ENCODE data around the gene PHF13. TPM values are rescaled to one million over a fixed set of nuclear protein-coding genes. Genes with fewer than 3 reads are reported as not detected.
A peak's percentile ranks its signal among the peaks of the same experiment; 100 is the strongest.

PHF13 gene
- total and polyA plus RNA-seq, 2 of the 4 experiments (the other 2 are of a cell fraction) = 7.3 to 9.8 TPM

DNA sequence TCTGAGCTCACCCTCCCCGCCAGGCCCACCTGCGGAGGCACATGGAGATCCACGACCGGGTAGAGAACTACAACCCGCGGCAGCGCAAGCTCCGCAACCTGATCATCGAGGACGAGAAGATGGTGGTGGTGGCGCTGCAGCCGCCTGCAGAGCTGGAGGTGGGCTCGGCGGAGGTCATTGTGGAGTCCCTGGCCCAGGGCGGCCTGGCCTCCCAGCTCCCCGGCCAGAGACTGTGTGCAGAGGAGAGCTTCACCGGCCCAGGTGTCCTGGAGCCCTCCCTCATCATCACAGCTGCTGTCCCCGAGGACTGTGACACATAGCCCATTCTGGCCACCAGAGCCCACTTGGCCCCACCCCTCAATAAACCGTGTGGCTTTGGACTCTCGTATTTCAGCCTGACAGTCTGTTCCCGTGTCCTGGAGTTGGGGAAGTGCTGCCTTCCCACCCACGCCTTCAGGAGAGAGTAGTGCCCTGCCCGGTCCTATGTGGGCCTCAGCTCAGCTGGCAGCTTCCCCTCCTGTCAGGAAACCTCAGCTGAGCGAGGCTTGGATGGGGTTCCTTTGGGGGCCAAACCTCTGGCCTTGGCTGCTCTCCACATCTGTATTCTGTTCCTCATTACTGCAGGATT, 24.5 kb upstream of the PHF13 start:
- Histone ChIP-seq H3K27me3 (ENCODE audit: control insufficient read depth, insufficient read depth, low read length) (no peaks in the 10 kb centered on the region), H3K9me3 (ENCODE audit: control insufficient read depth, insufficient read depth, low read length) (no peaks in the 10 kb centered on the region), H2BK5ac (ENCODE audit: low read depth, low read length, poor library complexity, severe bottlenecking) (no peak overlapping the region), H4K8ac (ENCODE audit: low read depth in 2 of 2, low read length in 2 of 2) (no peak overlapping the region), H2AK5ac (ENCODE audit: low read depth, low read length) (no peak overlapping the region), H2AFZ (replicated peaks; ENCODE audit: low read length, poor library complexity) (no peak overlapping the region), H3K9me1 (ENCODE audit: insufficient read depth, low read length) (peaks cover 4% of the 10 kb centered on the region; the same call in 1 of the 2 replicates), H2AK9ac (replicated peaks; ENCODE audit: low read depth, low read length, poor library complexity) (peak overlapping the region; percentile 57), H3K23ac (ENCODE audit: low read depth, low read length) (no peak overlapping the region), H3K56ac (ENCODE audit: extremely low read depth, insufficient read depth, low read length) (no peak overlapping the region), H3K14ac (replicated peaks; ENCODE audit: low read depth, low read length) (no peak overlapping the region), H3K4me2 (ENCODE audit: low read depth, low read length) (no peak overlapping the region), H3K4me1 (ENCODE audit: control insufficient read depth, insufficient read depth, low read length) (no peaks in the 10 kb centered on the region), H3K4ac (ENCODE audit: low read depth, low read length) (no peak overlapping the region), H2BK15ac (ENCODE audit: low read depth, low read length) (no peak overlapping the region), H4K20me1 (ENCODE audit: insufficient read depth, low read length) (peaks cover 63% of the 10 kb centered on the region), H3K9ac (ENCODE audit: low read depth, low read length) (no peak overlapping the region), H2BK120ac (ENCODE audit: low read depth, low read length) (no peak overlapping the region), H3K18ac (ENCODE audit: low read depth, low read length) (no peak overlapping the region), H3K36me3 (ENCODE audit: control insufficient read depth, insufficient read depth, low read length) (peaks cover 65% of the 10 kb centered on the region), H3K4me3 (ENCODE audit: insufficient read depth, low read depth, low read length) (no peak overlapping the region), H3K27ac (ENCODE audit: insufficient read depth, low read length) (no peak overlapping the region), H4K5ac (ENCODE audit: low read depth, low read length) (no peak overlapping the region), H4K91ac (ENCODE audit: insufficient read depth, low read depth, low read length) (no peak overlapping the region), H3K79me1 (ENCODE audit: low read depth in 1 of 2, low read length in 2 of 2) (peaks cover 8 to 65% of the 10 kb centered on the region in 2 experiments), H2BK20ac (ENCODE audit: low read depth, low read length) (no peak overlapping the region)
- CTCF ChIA-PET = interaction anchor here (0.7 to 1.0 kb wide), 2 partner anchors 8 to 34 kb away, joined by 3 to 4 read pairs; partner anchors contain the start of genes NOL9 and TAS1R1
- no TSS peak for BruUV-seq (replicated peaks)
- POLR2A ChIA-PET (ENCODE audit: unreplicated experiment) = no interaction called here
- WGBS, 2 experiments (ENCODE audit: extremely low coverage in 2 of 2, insufficient read length in 1 of 2) = 89% methylated on average over 17 of the region's 24 CpGs; no CpG with 5 or more reads in 1 of the 2 experiments
- no peak; the same call in 1 of the 2 replicates for ATAC-seq (ENCODE audit: low read depth)
- TF ChIP-seq CHD1 (IDR thresholded peaks at IDR 0.05; ENCODE audit: low read depth, low read length) (no peak), POLR2A (IDR thresholded peaks at IDR 0.05; ENCODE audit: low read depth, low read length) (0 out of 2 replicates have a peak, but pooled peaks have one; percentile 29)
- dilution Hi-C loops (cut with HindIII; ENCODE audit: low sequenced_read_pairs, unreplicated experiment) (no loop called here), intact Hi-C loops (cut with micrococcal nuclease) (no loop called here), in situ Hi-C loops (cut with MboI; ENCODE audit: low sequenced_read_pairs) (no loop called here)
- no peak for DNase-seq
